H1 (cell line): ENCODE data around the gene POU2F2. TPM values are rescaled to one million over a fixed set of nuclear protein-coding genes. Genes with fewer than 3 reads are reported as not detected.

Experiments
- CHD7 ChIP-seq: fragments of 300-600 bp; sonication (generic); IDR thresholded peaks from 2 replicates; pipeline ENCODE4 v1.7.1; 2012; ENCODE audit warnings: low read length, moderate library complexity, mild to moderate bottlenecking, inconsistent platforms; ENCODE audit not compliant: insufficient replicate concordance
- POLR2AphosphoS5 ChIP-seq: IDR thresholded peaks from 2 replicates; pipeline ENCODE4 v1.6.1; 2011; ENCODE audit warnings: low read depth, low read length
- SAP30 ChIP-seq: fragments of 300-600 bp; sonication (generic); IDR thresholded peaks from 2 replicates; pipeline ENCODE4 v1.7.1; 2012; ENCODE audit warnings: low read length, moderate library complexity, mild to moderate bottlenecking, inconsistent platforms; ENCODE audit not compliant: insufficient read depth, insufficient replicate concordance
- polyA plus RNA-seq, 7 experiments: library from polyadenylated mRNA; depleted of rRNA in 3 of 7; stranded (reverse) in 5 of 7; unstranded in 2 of 7; fragments of >200 nt in 5 of 7; fragments of 200-250 nt in 2 of 7; gene quantifications; 1 replicate in 5 of 7; 2 replicates in 1 of 7; 4 replicates in 1 of 7; pipeline versions ENCODE4 v1.2.1 to v1.2.3, GENCODE V29; 2011 to 2013; ENCODE audit warnings: missing spikeins in 2 of 7, mixed read lengths in 2 of 7
- total RNA-seq: library from RNA; stranded (reverse); fragmentation: NEBNext Ultra II Directional; extraction: Animal tissue kit (Norgen Biotek cat#: 25700); gene quantifications from 2 replicates; pipeline ENCODE4 v1.2.1, GENCODE V29; 2021

POU2F2 gene
- total and polyA plus RNA-seq, 2 of the 8 experiments (the other 6 are each of a cell fraction or from before 2014, with no cell fraction given), result 5.0 to 6.1 TPM

- TF ChIP-seq CHD7, result no peak
- no peak for TF ChIP-seq POLR2AphosphoS5
- no peak for TF ChIP-seq SAP30
Observed at GRCh38 chr19:42057846-42058245, 74.4 kb downstream of the POU2F2 start (continued).
